Neural progenitor cell (in vitro differentiated cells): ENCODE results near the gene GABBR2. TPM values are rescaled to one million over a fixed set of nuclear protein-coding genes. Genes with fewer than 3 reads are reported as not detected.

Source experiments
- DNase-seq: peaks from one replicate; pipeline ENCODE4 v3.0.0-alpha.2; 2016; ENCODE audit warnings: low spot score
- H2AFZ ChIP-seq: fragments of 200-600 bp; sonication (generic); replicated peaks from 2 replicates; pipeline ENCODE4 v1.6.1; 2016; ENCODE audit warnings: antibody characterized with exemption
- H3F3A ChIP-seq: fragments of 200-600 bp; sonication (generic); 2 replicates; pipeline ENCODE4 v1.6.1; 2016; ENCODE audit warnings: antibody characterized with exemption, low read depth
- H3K27ac ChIP-seq: fragments of 200-600 bp; sonication (generic); 2 replicates; pipeline ENCODE4 v1.5.1; 2016; ENCODE audit warnings: mild to moderate bottlenecking
- H3K27me3 ChIP-seq: fragments of 200-600 bp; sonication (generic); 2 replicates; pipeline ENCODE4 v1.6.1; 2016; ENCODE audit warnings: mild to moderate bottlenecking, moderate library complexity
- H3K36me3 ChIP-seq: fragments of 200-600 bp; sonication (generic); 2 replicates; pipeline ENCODE4 v1.5.1; 2016
- H3K4me1 ChIP-seq: fragments of 200-600 bp; sonication (generic); 2 replicates; pipeline ENCODE4 v1.6.1; 2016; ENCODE audit warnings: mixed run types
- H3K4me2 ChIP-seq: fragments of 200-600 bp; sonication (generic); 2 replicates; pipeline ENCODE4 v1.6.1; 2016
- H3K4me3 ChIP-seq: fragments of 200-600 bp; sonication (generic); 2 replicates; pipeline ENCODE4 v1.5.1; 2016
- H3K79me2 ChIP-seq: fragments of 200-600 bp; sonication (generic); 2 replicates; pipeline ENCODE4 v1.6.1; 2016; ENCODE audit warnings: low read depth
- H3K9ac ChIP-seq: fragments of 200-600 bp; sonication (generic); 2 replicates; pipeline ENCODE4 v1.6.1; 2016
- H3K9me3 ChIP-seq: fragments of 200-600 bp; sonication (generic); 2 replicates; pipeline ENCODE4 v1.5.1; 2016; ENCODE audit warnings: low read depth
- H4K20me1 ChIP-seq: fragments of 200-600 bp; sonication (generic); 2 replicates; pipeline ENCODE4 v1.6.1; 2016; ENCODE audit warnings: low read depth
- H3K27ac Mint-ChIP-seq: 3 replicates; pipeline ENCODE4 v1.8.0; 2021; ENCODE audit warnings: mixed read lengths
- H3K27me3 Mint-ChIP-seq: 2 replicates; pipeline ENCODE4 v1.8.0; 2022; ENCODE audit warnings: low read depth, mild to moderate bottlenecking, inconsistent platforms, moderate library complexity, mixed read lengths; ENCODE audit not compliant: insufficient read depth
- H3K36me3 Mint-ChIP-seq: 3 replicates; pipeline ENCODE4 v1.8.0; 2021; ENCODE audit warnings: mixed read lengths
- H3K4me1 Mint-ChIP-seq: 3 replicates; pipeline ENCODE4 v1.8.0; 2021; ENCODE audit warnings: mixed read lengths
- H3K4me3 Mint-ChIP-seq: 3 replicates; pipeline ENCODE4 v1.8.0; 2021; ENCODE audit warnings: mild to moderate bottlenecking, moderate library complexity, mixed read lengths
- H3K9me3 Mint-ChIP-seq: 3 replicates; pipeline ENCODE4 v1.8.0; 2020; ENCODE audit warnings: mixed read lengths
- EZH2 ChIP-seq: fragments of 200-600 bp; sonication (generic); IDR thresholded peaks from 2 replicates; pipeline ENCODE4 v1.6.1; 2017; ENCODE audit warnings: antibody characterized with exemption, mild to moderate bottlenecking, moderate library complexity
- EZH2phosphoT487 ChIP-seq: fragments of 200-600 bp; sonication (generic); IDR thresholded peaks from 2 replicates; pipeline ENCODE4 v1.6.1; 2017; ENCODE audit warnings: antibody characterized with exemption
- total RNA-seq: library from RNA; depleted of rRNA; stranded (reverse); fragments of >200 nt; gene quantifications from 2 replicates; pipeline ENCODE4 v1.2.3, GENCODE V29; 2015; ENCODE audit warnings: low replicate concordance
- TF ChIP-seq, protein P1 (sequence below): fragments of 200-600 bp; sonication (generic); IDR thresholded peaks from 2 replicates; pipeline ENCODE4 v1.5.1; 2017; ENCODE audit warnings: antibody characterized with exemption, mild to moderate bottlenecking

The GABBR2 gene
- total RNA-seq, 1 donor from 2014 or later = not detected

DNA sequence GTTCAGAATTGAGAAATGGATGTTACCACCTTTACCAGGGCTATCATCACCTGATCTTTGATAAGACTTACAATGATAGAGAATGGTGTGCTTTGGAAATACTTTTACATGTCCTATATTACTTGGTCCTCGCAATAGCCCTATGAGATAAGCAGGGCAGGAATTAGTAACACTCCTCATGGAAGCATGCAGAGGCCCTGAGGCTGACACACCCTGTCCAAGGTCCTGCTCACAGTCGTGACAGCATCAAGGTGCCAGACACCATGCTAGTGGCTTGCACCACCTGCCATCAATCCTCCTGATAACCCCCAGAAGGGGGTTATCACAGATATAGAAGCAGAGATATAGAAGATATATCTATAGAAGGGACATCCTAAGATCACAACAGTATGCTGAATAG lies 236.5 kb downstream of the GABBR2 start:
- Mint-ChIP-seq H3K27me3 (peaks cover 4% of the 10 kb centered on the region), H3K27ac (no peak overlapping the region)
- no peak overlapping the region for H3K9ac ChIP-seq

GRCh38 chr9:98471185-98471584 lies 237.6 kb downstream of the GABBR2 start:
- no peaks in the 10 kb centered on the region for H3K27me3 ChIP-seq
- no peak for DNase-seq
- no peaks in the 10 kb centered on the region for H3K79me2 ChIP-seq
- Mint-ChIP-seq H3K27ac (no peak overlapping the region), H3K36me3 (no peaks in the 10 kb centered on the region), H3K9me3 (no peaks in the 10 kb centered on the region), H3K4me1 (peaks cover 8% of the 10 kb centered on the region), H3K27me3 (peaks cover 4% of the 10 kb centered on the region), H3K4me3 (no peak overlapping the region)
- no peaks in the 10 kb centered on the region for H4K20me1 ChIP-seq
- H3K9ac ChIP-seq = no peak overlapping the region
- no peaks in the 10 kb centered on the region for H3K9me3 ChIP-seq
- no peak overlapping the region for H2AFZ ChIP-seq
- TF ChIP-seq, protein P1, sequence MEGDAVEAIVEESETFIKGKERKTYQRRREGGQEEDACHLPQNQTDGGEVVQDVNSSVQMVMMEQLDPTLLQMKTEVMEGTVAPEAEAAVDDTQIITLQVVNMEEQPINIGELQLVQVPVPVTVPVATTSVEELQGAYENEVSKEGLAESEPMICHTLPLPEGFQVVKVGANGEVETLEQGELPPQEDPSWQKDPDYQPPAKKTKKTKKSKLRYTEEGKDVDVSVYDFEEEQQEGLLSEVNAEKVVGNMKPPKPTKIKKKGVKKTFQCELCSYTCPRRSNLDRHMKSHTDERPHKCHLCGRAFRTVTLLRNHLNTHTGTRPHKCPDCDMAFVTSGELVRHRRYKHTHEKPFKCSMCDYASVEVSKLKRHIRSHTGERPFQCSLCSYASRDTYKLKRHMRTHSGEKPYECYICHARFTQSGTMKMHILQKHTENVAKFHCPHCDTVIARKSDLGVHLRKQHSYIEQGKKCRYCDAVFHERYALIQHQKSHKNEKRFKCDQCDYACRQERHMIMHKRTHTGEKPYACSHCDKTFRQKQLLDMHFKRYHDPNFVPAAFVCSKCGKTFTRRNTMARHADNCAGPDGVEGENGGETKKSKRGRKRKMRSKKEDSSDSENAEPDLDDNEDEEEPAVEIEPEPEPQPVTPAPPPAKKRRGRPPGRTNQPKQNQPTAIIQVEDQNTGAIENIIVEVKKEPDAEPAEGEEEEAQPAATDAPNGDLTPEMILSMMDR = no peak
- TF ChIP-seq EZH2 (no peak), EZH2phosphoT487 (no peak)
- H3K4me3 ChIP-seq = no peak overlapping the region
- no peaks in the 10 kb centered on the region for H3F3A ChIP-seq
- H3K36me3 ChIP-seq = no peaks in the 10 kb centered on the region
- no peak overlapping the region for H3K4me2 ChIP-seq
- H3K27ac ChIP-seq = no peak overlapping the region
- peaks cover 16% of the 10 kb centered on the region for H3K4me1 ChIP-seq

More for the DNA sequence above, 236.5 kb downstream of the GABBR2 start:
- DNase-seq = no peak
- no peak overlapping the region for H3K27ac ChIP-seq
- H3K36me3 ChIP-seq = no peaks in the 10 kb centered on the region
- no peak overlapping the region for H3K4me2 ChIP-seq
- Mint-ChIP-seq H3K4me3 (no peak overlapping the region), H3K4me1 (peaks cover 11% of the 10 kb centered on the region), H3K9me3 (no peaks in the 10 kb centered on the region), H3K36me3 (no peaks in the 10 kb centered on the region)
- H2AFZ ChIP-seq = no peak overlapping the region
- no peaks in the 10 kb centered on the region for H3K9me3 ChIP-seq
- H3K4me1 ChIP-seq = peaks cover 16% of the 10 kb centered on the region
- no peaks in the 10 kb centered on the region for H3K27me3 ChIP-seq
- TF ChIP-seq, protein P1 = no peak
- TF ChIP-seq EZH2phosphoT487 (no peak), EZH2 (no peak)
- no peaks in the 10 kb centered on the region for H3K79me2 ChIP-seq
- H3K4me3 ChIP-seq = no peak overlapping the region
- no peaks in the 10 kb centered on the region for H4K20me1 ChIP-seq
- no peaks in the 10 kb centered on the region for H3F3A ChIP-seq

- Histone ChIP-seq H3K4me2 (no peak overlapping the region), H3K27me3 (no peaks in the 10 kb centered on the region), H3K9me3 (no peaks in the 10 kb centered on the region), H3K9ac (no peak overlapping the region), H2AFZ (no peak overlapping the region), H3K79me2 (no peaks in the 10 kb centered on the region), H3K36me3 (no peaks in the 10 kb centered on the region), H3K27ac (no peak overlapping the region), H3K4me1 (no peaks in the 10 kb centered on the region), H3F3A (no peaks in the 10 kb centered on the region), H3K4me3 (no peak overlapping the region), H4K20me1 (no peaks in the 10 kb centered on the region)
- Mint-ChIP-seq H3K27ac (no peak overlapping the region), H3K36me3 (no peaks in the 10 kb centered on the region), H3K4me3 (no peak overlapping the region), H3K9me3 (peaks cover 9% of the 10 kb centered on the region), H3K4me1 (peaks cover 3% of the 10 kb centered on the region), H3K27me3 (peaks cover 4% of the 10 kb centered on the region)
- no peak for DNase-seq
- TF ChIP-seq, protein P1 = no peak
- no peak for TF ChIP-seq EZH2phosphoT487
- no peak for TF ChIP-seq EZH2
Observed at GRCh38 chr9:98468567-98469239, 240.0 kb downstream of the GABBR2 start.
